Measurements from ENCODE around the gene RDH12. TPM values are rescaled to one million over a fixed set of nuclear protein-coding genes. Genes with fewer than 3 reads are reported as not detected.

RDH12 gene
- total RNA-seq, 1 experiment from 2014 or later = not detected

DNA sequence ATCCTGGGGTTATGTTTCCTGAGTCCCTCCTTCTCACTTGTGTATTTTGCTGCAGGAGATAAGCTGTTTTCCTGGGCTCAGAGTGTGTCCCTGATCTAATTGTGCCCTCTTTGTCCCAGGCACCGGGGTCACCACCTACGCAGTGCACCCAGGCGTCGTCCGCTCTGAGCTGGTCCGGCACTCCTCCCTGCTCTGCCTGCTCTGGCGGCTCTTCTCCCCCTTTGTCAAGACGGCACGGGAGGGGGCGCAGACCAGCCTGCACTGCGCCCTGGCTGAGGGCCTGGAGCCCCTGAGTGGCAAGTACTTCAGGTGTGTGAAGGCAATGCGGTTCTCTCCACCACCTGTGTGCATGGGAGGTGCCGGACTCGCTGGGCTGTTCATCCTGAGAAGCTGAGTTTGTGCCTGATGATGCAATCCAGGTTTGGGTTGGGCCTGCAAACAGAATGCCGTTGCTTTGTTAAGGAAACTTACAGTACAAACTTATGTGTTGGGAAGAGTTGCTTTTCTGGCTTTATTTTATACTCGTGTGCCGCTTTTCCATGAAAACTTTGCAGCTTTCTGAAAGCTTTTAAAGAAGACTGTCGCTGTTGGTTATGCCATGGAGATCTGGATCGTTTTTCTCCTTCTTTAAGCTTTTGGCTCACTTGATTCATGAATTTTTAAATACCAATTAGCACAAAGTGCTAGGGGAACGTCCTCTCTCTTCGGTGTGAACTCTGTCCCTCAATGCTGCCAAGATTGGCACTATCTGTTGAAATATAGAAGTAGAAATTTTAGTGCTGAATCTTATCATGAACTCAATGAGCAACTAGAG lies 27.6 kb downstream of the RDH12 start:
- H3K9me2 ChIP-seq (ENCODE audit: insufficient read depth) = no peaks in the 10 kb centered on the region
- no peaks in the 10 kb centered on the region for H3K36me3 ChIP-seq (ENCODE audit: low read depth)
- POLR2A ChIA-PET (ENCODE audit: unreplicated experiment) = no interaction called here
- no peaks in the 10 kb centered on the region; the same call in 1 of the 2 replicates for H3K27me3 ChIP-seq (ENCODE audit: insufficient read depth, low read depth)
- H3K9me3 ChIP-seq (ENCODE audit: insufficient read depth, low read depth) = no peaks in the 10 kb centered on the region
- no TSS peak for BruUV-seq (replicated peaks)
- 0 out of 2 replicates have a peak, but pooled peaks cover 4% of the 10 kb centered on the region for H3K4me1 ChIP-seq (replicated peaks; ENCODE audit: insufficient read depth)
- no peak for TF ChIP-seq EZH2 (IDR thresholded peaks at IDR 0.05; ENCODE audit: low read depth)
- TF ChIP-seq, protein P1, sequence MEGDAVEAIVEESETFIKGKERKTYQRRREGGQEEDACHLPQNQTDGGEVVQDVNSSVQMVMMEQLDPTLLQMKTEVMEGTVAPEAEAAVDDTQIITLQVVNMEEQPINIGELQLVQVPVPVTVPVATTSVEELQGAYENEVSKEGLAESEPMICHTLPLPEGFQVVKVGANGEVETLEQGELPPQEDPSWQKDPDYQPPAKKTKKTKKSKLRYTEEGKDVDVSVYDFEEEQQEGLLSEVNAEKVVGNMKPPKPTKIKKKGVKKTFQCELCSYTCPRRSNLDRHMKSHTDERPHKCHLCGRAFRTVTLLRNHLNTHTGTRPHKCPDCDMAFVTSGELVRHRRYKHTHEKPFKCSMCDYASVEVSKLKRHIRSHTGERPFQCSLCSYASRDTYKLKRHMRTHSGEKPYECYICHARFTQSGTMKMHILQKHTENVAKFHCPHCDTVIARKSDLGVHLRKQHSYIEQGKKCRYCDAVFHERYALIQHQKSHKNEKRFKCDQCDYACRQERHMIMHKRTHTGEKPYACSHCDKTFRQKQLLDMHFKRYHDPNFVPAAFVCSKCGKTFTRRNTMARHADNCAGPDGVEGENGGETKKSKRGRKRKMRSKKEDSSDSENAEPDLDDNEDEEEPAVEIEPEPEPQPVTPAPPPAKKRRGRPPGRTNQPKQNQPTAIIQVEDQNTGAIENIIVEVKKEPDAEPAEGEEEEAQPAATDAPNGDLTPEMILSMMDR (conservative IDR thresholded peaks at IDR 0.05) = no peak
- no peaks in the 10 kb centered on the region for H3F3A ChIP-seq (ENCODE audit: insufficient read depth, low read depth)
- H3K27ac ChIP-seq = no peak overlapping the region
- DNase-seq = no peak
- no peak overlapping the region for H3K4me2 ChIP-seq
- no peaks in the 10 kb centered on the region for H3K79me2 ChIP-seq (ENCODE audit: low read depth)
- CTCF ChIA-PET = interaction anchor here (0.6 kb wide), 1 partner anchor 38 kb away, joined by 4 read pairs; no protein-coding TSS in a partner anchor
- H4K20me1 ChIP-seq (ENCODE audit: insufficient read depth) = no peaks in the 10 kb centered on the region
- intact Hi-C loops (cut with micrococcal nuclease; ENCODE audit: unreplicated experiment) = no loop called here
- H3K4me3 ChIP-seq = no peak overlapping the region
- H2AFZ ChIP-seq = no peak overlapping the region

DNA sequence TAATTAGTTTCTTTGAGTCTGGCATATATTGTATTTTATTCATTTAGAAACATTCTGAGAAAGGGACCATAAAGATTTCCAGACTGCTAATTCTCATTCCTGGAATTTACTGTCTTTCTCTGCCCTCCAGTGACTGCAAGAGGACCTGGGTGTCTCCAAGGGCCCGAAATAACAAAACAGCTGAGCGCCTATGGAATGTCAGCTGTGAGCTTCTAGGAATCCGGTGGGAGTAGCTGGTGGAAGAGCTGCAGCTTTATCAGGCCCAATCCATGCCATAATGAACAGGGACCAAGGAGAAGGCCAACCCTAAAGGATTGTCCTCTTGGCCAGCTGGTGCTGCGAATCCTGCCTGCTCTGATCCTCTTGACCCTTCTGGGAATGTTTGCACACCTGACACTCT lies 31.9 kb downstream of the RDH12 start:
- BruUV-seq (replicated peaks) = no TSS peak
- Histone ChIP-seq H3K9me3 (ENCODE audit: insufficient read depth, low read depth) (no peaks in the 10 kb centered on the region), H3F3A (ENCODE audit: insufficient read depth, low read depth) (peaks cover under 1% of the 10 kb centered on the region; the same call in 1 of the 2 replicates), H3K27me3 (ENCODE audit: insufficient read depth, low read depth) (no peaks in the 10 kb centered on the region), H3K9me2 (ENCODE audit: insufficient read depth) (no peaks in the 10 kb centered on the region), H4K20me1 (ENCODE audit: insufficient read depth) (no peaks in the 10 kb centered on the region), H3K27ac (no peak overlapping the region), H3K4me1 (replicated peaks; ENCODE audit: insufficient read depth) (no peaks in the 10 kb centered on the region), H3K79me2 (ENCODE audit: low read depth) (no peaks in the 10 kb centered on the region), H3K4me3 (no peak overlapping the region), H3K36me3 (ENCODE audit: low read depth) (no peaks in the 10 kb centered on the region), H3K4me2 (no peak overlapping the region), H2AFZ (no peak overlapping the region)
- intact Hi-C loops (cut with micrococcal nuclease; ENCODE audit: unreplicated experiment) = no loop called here
- TF ChIP-seq, protein P1 (conservative IDR thresholded peaks at IDR 0.05) = no peak
- TF ChIP-seq EZH2 (IDR thresholded peaks at IDR 0.05; ENCODE audit: low read depth) = no peak
- DNase-seq = no peak
- CTCF ChIA-PET = no interaction called here
- POLR2A ChIA-PET (ENCODE audit: unreplicated experiment) = no interaction called here

DNA sequence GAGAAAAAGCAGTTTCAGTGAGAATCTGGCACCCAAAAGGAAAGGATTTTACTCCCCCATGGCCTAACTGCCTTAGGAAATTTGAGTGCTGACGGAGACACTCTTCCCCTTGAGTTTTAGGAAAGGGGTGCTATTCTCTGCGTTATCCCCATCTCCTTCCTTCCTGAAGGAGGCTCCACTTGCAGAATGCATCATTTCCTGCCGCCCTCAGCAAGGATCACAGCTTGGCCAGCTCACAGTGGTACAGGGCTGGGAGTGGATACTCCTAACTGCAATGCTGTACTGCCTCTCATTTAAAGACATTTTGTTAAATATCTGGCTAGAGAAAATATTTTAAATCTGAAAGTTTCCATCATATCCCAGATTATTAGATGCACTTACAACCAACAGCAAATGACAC lies 33.0 kb downstream of the RDH12 start:
- no peaks in the 10 kb centered on the region for H3K9me3 ChIP-seq (ENCODE audit: insufficient read depth, low read depth)
- no TSS peak for BruUV-seq (replicated peaks)
- H3K4me3 ChIP-seq = no peak overlapping the region
- H3K36me3 ChIP-seq (ENCODE audit: low read depth) = no peaks in the 10 kb centered on the region
- H3K79me2 ChIP-seq (ENCODE audit: low read depth) = no peaks in the 10 kb centered on the region
- no peaks in the 10 kb centered on the region for H3K27me3 ChIP-seq (ENCODE audit: insufficient read depth, low read depth)
- intact Hi-C loops (cut with micrococcal nuclease; ENCODE audit: unreplicated experiment) = no loop called here
- no peak overlapping the region for H3K27ac ChIP-seq
- H3K9me2 ChIP-seq (ENCODE audit: insufficient read depth) = no peaks in the 10 kb centered on the region
- 0 out of 2 replicates have a peak, but pooled peaks cover 4% of the 10 kb centered on the region for H3K4me1 ChIP-seq (replicated peaks; ENCODE audit: insufficient read depth)
- no peak overlapping the region for H2AFZ ChIP-seq
- CTCF ChIA-PET = no interaction called here
- no peak overlapping the region for H3K4me2 ChIP-seq
- POLR2A ChIA-PET (ENCODE audit: unreplicated experiment) = no interaction called here
- DNase-seq = no peak
- H4K20me1 ChIP-seq (ENCODE audit: insufficient read depth) = no peaks in the 10 kb centered on the region
- H3F3A ChIP-seq (ENCODE audit: insufficient read depth, low read depth) = peaks cover 6% of the 10 kb centered on the region; the same call in 1 of the 2 replicates
- TF ChIP-seq, protein P1 (conservative IDR thresholded peaks at IDR 0.05) = no peak
- TF ChIP-seq EZH2 (IDR thresholded peaks at IDR 0.05; ENCODE audit: low read depth) = no peak

Data from PC-9 (cell line).